Activated B cell treated with CpG ODN at 0.5 μM for 24 hours (primary cell): ENCODE measurements around the gene ZPBP2. TPM values are rescaled to one million over a fixed set of nuclear protein-coding genes. Genes with fewer than 3 reads are reported as not detected.

Experiments
- ATAC-seq: fragments of 200-7000 bp; cut with Tn5 transposase; one replicate; pipeline ENCODE4 v1.10.0; 2021; ENCODE audit warnings: low read depth, mild to moderate bottlenecking, moderate library complexity
- CTCF ChIA-PET: fragments of 350-600 bp; sonication (Branson Sonifier 250); formaldehyde crosslinking; loops from one replicate; lab custom pipeline; 2021; ENCODE audit warnings: antibody characterized with exemption; lab: Charles Lee
- POLR2A ChIA-PET: fragments of 350-600 bp; sonication (Branson Sonifier 250); formaldehyde crosslinking; loops from one replicate; lab custom pipeline; 2021; ENCODE audit warnings: antibody characterized with exemption; lab: Charles Lee
- DNase-seq: peaks from one replicate; pipeline ENCODE4 v3.0.0; 2022
- H3K27ac Mint-ChIP-seq: one replicate; pipeline ENCODE4 v1.8.0; 2020; ENCODE audit warnings: mixed read lengths
- H3K27me3 Mint-ChIP-seq: one replicate; pipeline ENCODE4 v1.8.0; 2021; ENCODE audit warnings: mixed read lengths
- H3K36me3 Mint-ChIP-seq: one replicate; pipeline ENCODE4 v1.8.0; 2021; ENCODE audit warnings: low read depth, mixed read lengths
- H3K4me1 Mint-ChIP-seq: one replicate; pipeline ENCODE4 v1.8.0; 2021; ENCODE audit warnings: mixed read lengths
- H3K4me3 Mint-ChIP-seq: one replicate; pipeline ENCODE4 v1.8.0; 2020; ENCODE audit warnings: mild to moderate bottlenecking, mixed read lengths
- H3K9me3 Mint-ChIP-seq: one replicate; pipeline ENCODE4 v1.8.0; 2020; ENCODE audit warnings: mixed read lengths
- CTCF ChIP-seq: fragments of 200-600 bp; IDR thresholded peaks from one replicate; pipeline ENCODE4 v1.8.0; 2022; ENCODE audit warnings: antibody characterized with exemption, mild to moderate bottlenecking
- intact Hi-C: fragments of 100-400 bp; cut with micrococcal nuclease; formaldehyde crosslinking; loops from one replicate; pipeline ENCODE4 v1.15.1; 2024
- total RNA-seq: library from RNA; stranded (reverse); gene quantifications from 2 replicates; pipeline ENCODE4 v1.2.3, GENCODE V29; 2022

The ZPBP2 gene
- total RNA-seq, 1 donor from 2014 or later: 1.2 TPM

GRCh38 chr17:39822051-39822451, 46.0 kb upstream of the ZPBP2 start:
- CTCF ChIA-PET: interaction anchor here (1.8 to 2.2 kb wide), 2 partner anchors 41 to 66 kb away, joined by 5 to 14 read pairs; partner anchors contain the start of gene IKZF3
- DNase-seq: no peak
- H3K36me3 Mint-ChIP-seq: peaks cover 89% of the 10 kb centered on the region

GRCh38 chr17:39823407-39824054, 44.5 kb upstream of the ZPBP2 start:
- CTCF ChIA-PET: no interaction called here
- Mint-ChIP-seq H3K4me1 (peaks cover 61% of the 10 kb centered on the region), H3K36me3 (peaks cover 94% of the 10 kb centered on the region)

More at GRCh38 chr17:39822051-39822451, 46.0 kb upstream of the ZPBP2 start:
- intact Hi-C loops: loop anchor here (1.0 kb wide), 4 partner anchors 8 to 68 kb away; partner anchors contain the start of gene IKZF3
- no peak for TF ChIP-seq CTCF
- H3K4me1 Mint-ChIP-seq: peaks cover 65% of the 10 kb centered on the region
- ATAC-seq: peak; percentile 70
- peaks cover 17% of the 10 kb centered on the region for H3K9me3 Mint-ChIP-seq
- H3K4me3 Mint-ChIP-seq: peak overlapping the region; percentile 45
- H3K27me3 Mint-ChIP-seq: no peaks in the 10 kb centered on the region
- POLR2A ChIA-PET: interaction anchor here (1.0 to 4.9 kb wide), 16 partner anchors 16 to 92 kb away, joined by 3 to 72 read pairs (median 7); partner anchors contain the start of genes IKZF3 and MIEN1
- H3K27ac Mint-ChIP-seq: peak overlapping the region; percentile 95

GRCh38 chr17:39826334-39826733, 41.7 kb upstream of the ZPBP2 start:
- Mint-ChIP-seq H3K4me3 (no peak overlapping the region), H3K9me3 (peaks cover 17% of the 10 kb centered on the region), H3K4me1 (peaks cover 41% of the 10 kb centered on the region), H3K27me3 (no peaks in the 10 kb centered on the region), H3K27ac (peak overlapping the region; percentile 56), H3K36me3 (peaks cover 95% of the 10 kb centered on the region)
- CTCF ChIA-PET: no interaction called here
- intact Hi-C loops: no loop called here
- no peak for ATAC-seq
- POLR2A ChIA-PET: interaction anchor here (0.6 to 1.5 kb wide), 4 partner anchors 18 to 203 kb away, joined by 3 to 9 read pairs (median 4); no protein-coding TSS in a partner anchor
- no peak for TF ChIP-seq CTCF
- DNase-seq: no peak

More at GRCh38 chr17:39823407-39824054, 44.5 kb upstream of the ZPBP2 start:
- no peak for DNase-seq
- POLR2A ChIA-PET: interaction anchor here (0.6 to 4.3 kb wide), 3 partner anchors 38 to 202 kb away, joined by 3 to 21 read pairs (median 7); no protein-coding TSS in a partner anchor
- no peak for TF ChIP-seq CTCF
- intact Hi-C loops: no loop called here
- Mint-ChIP-seq H3K27ac (peak overlapping the region; percentile 95), H3K9me3 (peaks cover 17% of the 10 kb centered on the region), H3K27me3 (no peaks in the 10 kb centered on the region), H3K4me3 (no peak overlapping the region)
- no peak for ATAC-seq

GRCh38 chr17:39828443-39828842, 39.6 kb upstream of the ZPBP2 start:
- CTCF ChIA-PET: interaction anchor here (1.1 to 1.3 kb wide), 2 partner anchors 32 to 42 kb away, joined by 3 read pairs; no protein-coding TSS in a partner anchor
- DNase-seq (no peak), ATAC-seq (peak; percentile 54)
- POLR2A ChIA-PET: interaction anchor here (0.9 to 1.6 kb wide), 5 partner anchors 33 to 98 kb away, joined by 3 to 6 read pairs (median 4); partner anchors contain the start of gene MIEN1
- Mint-ChIP-seq H3K4me1 (peaks cover 32% of the 10 kb centered on the region), H3K27me3 (no peaks in the 10 kb centered on the region), H3K9me3 (peaks cover 10% of the 10 kb centered on the region), H3K27ac (peak overlapping the region; percentile 83), H3K4me3 (peak overlapping the region; percentile 50), H3K36me3 (peaks cover 91% of the 10 kb centered on the region)
- intact Hi-C loops: no loop called here
- no peak for TF ChIP-seq CTCF

GRCh38 chr17:39831588-39831987, 36.4 kb upstream of the ZPBP2 start:
- POLR2A ChIA-PET: interaction anchor here (0.6 to 2.7 kb wide), 5 partner anchors 10 to 142 kb away, joined by 3 to 14 read pairs (median 4); no protein-coding TSS in a partner anchor
- Mint-ChIP-seq H3K4me1 (peaks cover 48% of the 10 kb centered on the region), H3K27ac (peak overlapping the region; percentile 46)

More at GRCh38 chr17:39831588-39831987, 36.4 kb upstream of the ZPBP2 start:
- H3K36me3 Mint-ChIP-seq: peaks cover 85% of the 10 kb centered on the region
- peaks cover 4% of the 10 kb centered on the region for H3K9me3 Mint-ChIP-seq
- CTCF ChIA-PET: no interaction called here
- intact Hi-C loops: no loop called here
- DNase-seq (no peak), ATAC-seq (no peak)
- H3K27me3 Mint-ChIP-seq: no peaks in the 10 kb centered on the region
- no peak overlapping the region for H3K4me3 Mint-ChIP-seq
- TF ChIP-seq CTCF: no peak
